ENCODE measurements around the gene TNS1. TPM values are rescaled to one million over a fixed set of nuclear protein-coding genes. Genes with fewer than 3 reads are reported as not detected.

TNS1 gene
- total and polyA plus RNA-seq, 9 of the 15 experiments (the other 6 are each of a cell fraction or from before 2014, with no cell fraction given) = 0.13 to 2.7 (median 0.77) TPM

- DNase-seq (ENCODE audit: extremely low read depth in 1 of 4, low spot score in 3 of 4) = no peak
- H3K79me2 ChIP-seq (ENCODE audit: control insufficient read depth, insufficient read depth, low read length) = no peaks in the 10 kb centered on the region
- FAIRE-seq = no peak
- ATAC-seq = no peak
- no peaks in the 10 kb centered on the region for H3K9me3 ChIP-seq (replicated peaks; ENCODE audit: control insufficient read depth, insufficient read depth, low read depth, low read length)
- no TSS peak for BruUV-seq (replicated peaks)
- POLR2A ChIA-PET = no interaction called here
- in situ Hi-C loops (cut with MboI) (no loop called here), intact Hi-C loops (cut with micrococcal nuclease) (no loop called here)
- H3K27ac ChIP-seq (ENCODE audit: extremely low read depth, low read depth, low read length) = no peak overlapping the region
- no peaks in the 10 kb centered on the region; a peak in 1 of 5 replicates for H3K27me3 ChIP-seq (ENCODE audit: control insufficient read depth in 2 of 2, insufficient read depth in 2 of 2, low read length in 2 of 2)
- no peaks in the 10 kb centered on the region for H3K9me1 ChIP-seq (ENCODE audit: control insufficient read depth, insufficient read depth, low read length)
- H4K20me1 ChIP-seq (replicated peaks; ENCODE audit: control insufficient read depth, insufficient read depth, low read length) = no peaks in the 10 kb centered on the region
- 0% methylated on average over 2 of the region's 2 CpGs for WGBS (ENCODE audit: insufficient coverage, low coverage, missing lambda C conversion rate)
- H3K4me1 ChIP-seq (replicated peaks in 1 of 2; ENCODE audit: control insufficient read depth in 2 of 2, insufficient read depth in 2 of 2, low read length in 2 of 2) = no peaks in the 10 kb centered on the region
- H2AFZ ChIP-seq (ENCODE audit: low read depth, low read length) = no peak overlapping the region
- no peaks in the 10 kb centered on the region for H3K36me3 ChIP-seq (ENCODE audit: control insufficient read depth, insufficient read depth, low read length)
- H3K9ac ChIP-seq (ENCODE audit: insufficient read depth in 1 of 2, low read depth in 2 of 2, low read length in 2 of 2) = no peak overlapping the region
- CTCF ChIA-PET (ENCODE audit: low intra/inter-chr PET ratio) = no interaction called here
- no peak overlapping the region for H3K4me3 ChIP-seq
- H3K4me2 ChIP-seq (ENCODE audit: insufficient read depth, low read length) = no peak overlapping the region
- TF ChIP-seq ZNF707 (CRISPR knock-in tag; conservative IDR thresholded peaks at IDR 0.05) = no peak
- no peak for TF ChIP-seq KHSRP (IDR thresholded peaks at IDR 0.05)
- TF ChIP-seq ZNF445 (CRISPR knock-in tag; IDR thresholded peaks at IDR 0.05; ENCODE audit: low read depth) = no peak
- TF ChIP-seq POLR3A (IDR thresholded peaks at IDR 0.05; ENCODE audit: borderline replicate concordance, extremely low read depth, insufficient read depth, insufficient read length) = no peak
- no peak for TF ChIP-seq FUS (optimal IDR thresholded peaks at IDR 0.05; ENCODE audit: low read depth, low read length)
- TF ChIP-seq, protein P1, sequence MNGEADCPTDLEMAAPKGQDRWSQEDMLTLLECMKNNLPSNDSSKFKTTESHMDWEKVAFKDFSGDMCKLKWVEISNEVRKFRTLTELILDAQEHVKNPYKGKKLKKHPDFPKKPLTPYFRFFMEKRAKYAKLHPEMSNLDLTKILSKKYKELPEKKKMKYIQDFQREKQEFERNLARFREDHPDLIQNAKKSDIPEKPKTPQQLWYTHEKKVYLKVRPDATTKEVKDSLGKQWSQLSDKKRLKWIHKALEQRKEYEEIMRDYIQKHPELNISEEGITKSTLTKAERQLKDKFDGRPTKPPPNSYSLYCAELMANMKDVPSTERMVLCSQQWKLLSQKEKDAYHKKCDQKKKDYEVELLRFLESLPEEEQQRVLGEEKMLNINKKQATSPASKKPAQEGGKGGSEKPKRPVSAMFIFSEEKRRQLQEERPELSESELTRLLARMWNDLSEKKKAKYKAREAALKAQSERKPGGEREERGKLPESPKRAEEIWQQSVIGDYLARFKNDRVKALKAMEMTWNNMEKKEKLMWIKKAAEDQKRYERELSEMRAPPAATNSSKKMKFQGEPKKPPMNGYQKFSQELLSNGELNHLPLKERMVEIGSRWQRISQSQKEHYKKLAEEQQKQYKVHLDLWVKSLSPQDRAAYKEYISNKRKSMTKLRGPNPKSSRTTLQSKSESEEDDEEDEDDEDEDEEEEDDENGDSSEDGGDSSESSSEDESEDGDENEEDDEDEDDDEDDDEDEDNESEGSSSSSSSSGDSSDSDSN (IDR thresholded peaks at IDR 0.05; ENCODE audit: borderline replicate concordance in 1 of 2, low read depth in 2 of 2, low read length in 2 of 2) = no peak
- TF ChIP-seq RFX7 (CRISPR knock-in tag; IDR thresholded peaks at IDR 0.05) = no peak
- TF ChIP-seq, protein P2, sequence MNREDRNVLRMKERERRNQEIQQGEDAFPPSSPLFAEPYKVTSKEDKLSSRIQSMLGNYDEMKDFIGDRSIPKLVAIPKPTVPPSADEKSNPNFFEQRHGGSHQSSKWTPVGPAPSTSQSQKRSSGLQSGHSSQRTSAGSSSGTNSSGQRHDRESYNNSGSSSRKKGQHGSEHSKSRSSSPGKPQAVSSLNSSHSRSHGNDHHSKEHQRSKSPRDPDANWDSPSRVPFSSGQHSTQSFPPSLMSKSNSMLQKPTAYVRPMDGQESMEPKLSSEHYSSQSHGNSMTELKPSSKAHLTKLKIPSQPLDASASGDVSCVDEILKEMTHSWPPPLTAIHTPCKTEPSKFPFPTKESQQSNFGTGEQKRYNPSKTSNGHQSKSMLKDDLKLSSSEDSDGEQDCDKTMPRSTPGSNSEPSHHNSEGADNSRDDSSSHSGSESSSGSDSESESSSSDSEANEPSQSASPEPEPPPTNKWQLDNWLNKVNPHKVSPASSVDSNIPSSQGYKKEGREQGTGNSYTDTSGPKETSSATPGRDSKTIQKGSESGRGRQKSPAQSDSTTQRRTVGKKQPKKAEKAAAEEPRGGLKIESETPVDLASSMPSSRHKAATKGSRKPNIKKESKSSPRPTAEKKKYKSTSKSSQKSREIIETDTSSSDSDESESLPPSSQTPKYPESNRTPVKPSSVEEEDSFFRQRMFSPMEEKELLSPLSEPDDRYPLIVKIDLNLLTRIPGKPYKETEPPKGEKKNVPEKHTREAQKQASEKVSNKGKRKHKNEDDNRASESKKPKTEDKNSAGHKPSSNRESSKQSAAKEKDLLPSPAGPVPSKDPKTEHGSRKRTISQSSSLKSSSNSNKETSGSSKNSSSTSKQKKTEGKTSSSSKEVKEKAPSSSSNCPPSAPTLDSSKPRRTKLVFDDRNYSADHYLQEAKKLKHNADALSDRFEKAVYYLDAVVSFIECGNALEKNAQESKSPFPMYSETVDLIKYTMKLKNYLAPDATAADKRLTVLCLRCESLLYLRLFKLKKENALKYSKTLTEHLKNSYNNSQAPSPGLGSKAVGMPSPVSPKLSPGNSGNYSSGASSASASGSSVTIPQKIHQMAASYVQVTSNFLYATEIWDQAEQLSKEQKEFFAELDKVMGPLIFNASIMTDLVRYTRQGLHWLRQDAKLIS (CRISPR knock-in tag; IDR thresholded peaks at IDR 0.05) = no peak
- TF ChIP-seq HMGXB4 (CRISPR knock-in tag; IDR thresholded peaks at IDR 0.05) = no peak
- no peak for TF ChIP-seq ILF3 (IDR thresholded peaks at IDR 0.05; ENCODE audit: borderline replicate concordance)
- TF ChIP-seq, protein P3, sequence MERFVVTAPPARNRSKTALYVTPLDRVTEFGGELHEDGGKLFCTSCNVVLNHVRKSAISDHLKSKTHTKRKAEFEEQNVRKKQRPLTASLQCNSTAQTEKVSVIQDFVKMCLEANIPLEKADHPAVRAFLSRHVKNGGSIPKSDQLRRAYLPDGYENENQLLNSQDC (CRISPR knock-in tag; IDR thresholded peaks at IDR 0.05) = no peak
- TF ChIP-seq PURB (CRISPR knock-in tag; IDR thresholded peaks at IDR 0.05; ENCODE audit: low read depth) = no peak
- no peak for TF ChIP-seq GTF2E2 (tag; IDR thresholded peaks at IDR 0.05)
- no peak for TF ChIP-seq ZNF253 (CRISPR knock-in tag; conservative IDR thresholded peaks at IDR 0.05)
These were observed 38.1 kb upstream of the TNS1 start for GRCh38 chr2:218040883-218041282.

All from K562 (cell line).